Esophagus muscularis mucosa (tissue), 4 donors: ENCODE data around the gene FYB1.

Source experiments
- EP300 ChIP-seq: sonication (generic); formaldehyde crosslinking; IDR thresholded peaks from one replicate; pipeline ENCODE4 v1.6.1; 2017; ENCODE audit warnings: antibody characterized with exemption
- POLR2A ChIP-seq: fragments of 450-650 bp; IDR thresholded peaks from one replicate; pipeline ENCODE4 v1.6.1; 2017; ENCODE audit warnings: antibody characterized with exemption, moderate library complexity, mild to moderate bottlenecking, low read depth
- POLR2AphosphoS5 ChIP-seq, 2 donors: sonication (generic); formaldehyde crosslinking; IDR thresholded peaks; one replicate each; pipeline ENCODE4 v1.6.1; 2017; ENCODE audit warnings: antibody characterized with exemption in 2 of 2
- TF ChIP-seq, protein P1 (sequence below), 3 experiments: fragments of 200-600 bp in 2 of 3; fragments of 450-650 bp in 1 of 3; sonication (generic) in 2 of 3; IDR thresholded peaks; one replicate each; pipeline ENCODE4 v1.5.1; 2017 to 2019; ENCODE audit warnings: antibody characterized with exemption in 3 of 3, mild to moderate bottlenecking in 2 of 3, moderate library complexity in 1 of 3

GRCh38 chr5:39093352-39093751, 126.0 kb downstream of the FYB1 start:
- TF ChIP-seq, protein P1, sequence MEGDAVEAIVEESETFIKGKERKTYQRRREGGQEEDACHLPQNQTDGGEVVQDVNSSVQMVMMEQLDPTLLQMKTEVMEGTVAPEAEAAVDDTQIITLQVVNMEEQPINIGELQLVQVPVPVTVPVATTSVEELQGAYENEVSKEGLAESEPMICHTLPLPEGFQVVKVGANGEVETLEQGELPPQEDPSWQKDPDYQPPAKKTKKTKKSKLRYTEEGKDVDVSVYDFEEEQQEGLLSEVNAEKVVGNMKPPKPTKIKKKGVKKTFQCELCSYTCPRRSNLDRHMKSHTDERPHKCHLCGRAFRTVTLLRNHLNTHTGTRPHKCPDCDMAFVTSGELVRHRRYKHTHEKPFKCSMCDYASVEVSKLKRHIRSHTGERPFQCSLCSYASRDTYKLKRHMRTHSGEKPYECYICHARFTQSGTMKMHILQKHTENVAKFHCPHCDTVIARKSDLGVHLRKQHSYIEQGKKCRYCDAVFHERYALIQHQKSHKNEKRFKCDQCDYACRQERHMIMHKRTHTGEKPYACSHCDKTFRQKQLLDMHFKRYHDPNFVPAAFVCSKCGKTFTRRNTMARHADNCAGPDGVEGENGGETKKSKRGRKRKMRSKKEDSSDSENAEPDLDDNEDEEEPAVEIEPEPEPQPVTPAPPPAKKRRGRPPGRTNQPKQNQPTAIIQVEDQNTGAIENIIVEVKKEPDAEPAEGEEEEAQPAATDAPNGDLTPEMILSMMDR (IDR thresholded peaks at IDR 0.05), result no peak
- TF ChIP-seq EP300, result no peak
- no peak for TF ChIP-seq POLR2A
- TF ChIP-seq POLR2AphosphoS5 (IDR thresholded peaks at IDR 0.05), result no peak
